ENCODE measurements around the gene BATF2.

The BATF2 gene

GRCh38 chr11:65019824-65020223 is 23.1 kb upstream of the BATF2 start:
- Histone ChIP-seq H3K9me2 (replicated peaks; ENCODE audit: insufficient read depth, low read length) (no peaks in the 10 kb centered on the region), H3K36me3 (replicated peaks; ENCODE audit: insufficient read depth, low read length) (no peaks in the 10 kb centered on the region), H3K4me1 (ENCODE audit: low read length) (no peaks in the 10 kb centered on the region), H3K9ac (ENCODE audit: low read length) (no peak overlapping the region), H2AFZ (ENCODE audit: low read length) (no peak overlapping the region), H3K27ac (ENCODE audit: low read length) (no peak overlapping the region), H3K4me3 (ENCODE audit: low read length) (no peak overlapping the region), H4K20me1 (ENCODE audit: insufficient read depth, low read length) (no peaks in the 10 kb centered on the region), H3K4me2 (ENCODE audit: low read depth, low read length) (no peak overlapping the region), H3K27me3 (replicated peaks; ENCODE audit: insufficient read depth, low read length) (no peaks in the 10 kb centered on the region), H3K79me2 (ENCODE audit: low read length) (peaks cover 5% of the 10 kb centered on the region), H3F3A (ENCODE audit: insufficient read depth, low read length) (no peaks in the 10 kb centered on the region), H3K9me3 (replicated peaks; ENCODE audit: insufficient read depth, low read length) (no peaks in the 10 kb centered on the region)
- TF ChIP-seq EZH2 (optimal IDR thresholded peaks at IDR 0.05; ENCODE audit: low read depth, low read length) (no peak), CTCF (IDR thresholded peaks at IDR 0.05; ENCODE audit: low read length) (no peak), EZH2phosphoT487 (IDR thresholded peaks at IDR 0.05; ENCODE audit: low read length) (no peak)
- DNase-seq = no peak

GRCh38 chr11:65017937-65018336 is 21.2 kb upstream of the BATF2 start:
- no peaks in the 10 kb centered on the region for H3K36me3 ChIP-seq (replicated peaks; ENCODE audit: insufficient read depth, low read length)
- H3K4me2 ChIP-seq (ENCODE audit: low read depth, low read length) = no peak overlapping the region
- TF ChIP-seq EZH2phosphoT487 (IDR thresholded peaks at IDR 0.05; ENCODE audit: low read length) = no peak
- TF ChIP-seq EZH2 (optimal IDR thresholded peaks at IDR 0.05; ENCODE audit: low read depth, low read length) = no peak
- no peak for TF ChIP-seq CTCF (IDR thresholded peaks at IDR 0.05; ENCODE audit: low read length)
- H3K4me1 ChIP-seq (ENCODE audit: low read length) = peaks cover 4% of the 10 kb centered on the region; the same call in 1 of the 2 replicates
- no peaks in the 10 kb centered on the region for H4K20me1 ChIP-seq (ENCODE audit: insufficient read depth, low read length)
- DNase-seq = no peak
- no peak overlapping the region for H3K4me3 ChIP-seq (ENCODE audit: low read length)
- H3K9ac ChIP-seq (ENCODE audit: low read length) = no peak overlapping the region
- H2AFZ ChIP-seq (ENCODE audit: low read length) = no peak overlapping the region
- no peaks in the 10 kb centered on the region for H3K9me3 ChIP-seq (replicated peaks; ENCODE audit: insufficient read depth, low read length)
- H3K27ac ChIP-seq (ENCODE audit: low read length) = no peak overlapping the region
- H3F3A ChIP-seq (ENCODE audit: insufficient read depth, low read length) = peaks cover 11% of the 10 kb centered on the region; the same call in 1 of the 2 replicates
- no peaks in the 10 kb centered on the region for H3K9me2 ChIP-seq (replicated peaks; ENCODE audit: insufficient read depth, low read length)
- no peaks in the 10 kb centered on the region for H3K27me3 ChIP-seq (replicated peaks; ENCODE audit: insufficient read depth, low read length)
- H3K79me2 ChIP-seq (ENCODE audit: low read length) = peaks cover 7% of the 10 kb centered on the region

- H3K27ac ChIP-seq (ENCODE audit: low read length) = no peak overlapping the region
- no peaks in the 10 kb centered on the region for H3K9me2 ChIP-seq (replicated peaks; ENCODE audit: insufficient read depth, low read length)
- no peak overlapping the region for H3K4me2 ChIP-seq (ENCODE audit: low read depth, low read length)
- H3K36me3 ChIP-seq (replicated peaks; ENCODE audit: insufficient read depth, low read length) = no peaks in the 10 kb centered on the region
- H3K9me3 ChIP-seq (replicated peaks; ENCODE audit: insufficient read depth, low read length) = no peaks in the 10 kb centered on the region
- no peaks in the 10 kb centered on the region for H4K20me1 ChIP-seq (ENCODE audit: insufficient read depth, low read length)
- peaks cover 7% of the 10 kb centered on the region for H3K79me2 ChIP-seq (ENCODE audit: low read length)
- TF ChIP-seq EZH2phosphoT487 (IDR thresholded peaks at IDR 0.05; ENCODE audit: low read length) (no peak), CTCF (IDR thresholded peaks at IDR 0.05; ENCODE audit: low read length) (no peak), EZH2 (optimal IDR thresholded peaks at IDR 0.05; ENCODE audit: low read depth, low read length) (no peak)
- H3K4me3 ChIP-seq (ENCODE audit: low read length) = no peak overlapping the region
- peaks cover 7% of the 10 kb centered on the region; the same call in 1 of the 2 replicates for H3K4me1 ChIP-seq (ENCODE audit: low read length)
- no peak overlapping the region for H2AFZ ChIP-seq (ENCODE audit: low read length)
- DNase-seq = no peak
- H3F3A ChIP-seq (ENCODE audit: insufficient read depth, low read length) = peaks cover 14% of the 10 kb centered on the region; the same call in 1 of the 2 replicates
- H3K9ac ChIP-seq (ENCODE audit: low read length) = no peak overlapping the region
- H3K27me3 ChIP-seq (replicated peaks; ENCODE audit: insufficient read depth, low read length) = no peaks in the 10 kb centered on the region
Observed at GRCh38 chr11:65016705-65017104, 19.9 kb upstream of the BATF2 start.

Data from MM.1S (cell line).